ENCODE results near the gene TAS2R43.
"Not testable (repeated sequence)": the region's sequence is repeated elsewhere in the genome, so short reads cannot be mapped to it uniquely, and the experiment has no call there.

TAS2R43 gene

DNA sequence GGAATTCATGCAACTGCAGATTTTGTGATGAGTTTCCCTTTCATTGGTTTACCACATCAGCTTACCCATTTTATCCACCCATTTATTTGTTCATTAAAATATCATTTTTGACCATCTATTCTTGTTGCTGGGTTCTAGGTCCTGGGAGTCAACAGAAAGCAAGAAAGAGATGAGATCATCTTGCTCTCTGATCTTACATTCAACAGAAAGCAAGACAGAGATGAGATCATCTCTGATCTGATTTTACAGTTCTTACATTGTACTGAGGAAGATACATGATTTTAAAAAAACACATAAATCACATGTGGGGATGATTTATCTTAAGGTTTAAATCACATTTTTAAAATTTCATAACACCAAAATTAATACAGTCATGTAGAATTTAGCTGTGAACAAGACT, 32.3 kb downstream of the TAS2R43 start:
- DNase-seq (ENCODE audit: low read depth) = no peak

DNA sequence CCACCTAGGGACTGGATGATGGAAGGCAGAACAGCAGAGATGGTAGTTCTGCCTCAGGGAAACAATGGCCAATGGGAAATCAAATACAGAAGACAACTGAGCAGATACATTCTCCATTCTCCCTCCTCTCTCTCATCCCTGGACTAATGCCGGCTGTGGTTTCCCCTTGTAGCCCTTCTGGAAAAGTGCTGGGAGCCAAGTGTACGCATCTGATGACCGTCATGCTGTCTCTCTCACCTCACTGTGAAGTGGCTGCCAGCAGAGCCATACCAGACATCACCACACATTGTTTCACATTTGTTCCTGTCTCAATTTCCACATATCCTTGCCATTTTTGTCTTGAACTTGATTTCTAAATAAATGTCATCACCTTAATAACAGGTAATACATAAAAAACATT, 33.1 kb downstream of the TAS2R43 start:
- DNase-seq (ENCODE audit: low read depth) = no peak

GRCh38 chr12:11055306-11055705, 36.8 kb downstream of the TAS2R43 start:
- DNase-seq (ENCODE audit: low read depth) = no peak

DNA sequence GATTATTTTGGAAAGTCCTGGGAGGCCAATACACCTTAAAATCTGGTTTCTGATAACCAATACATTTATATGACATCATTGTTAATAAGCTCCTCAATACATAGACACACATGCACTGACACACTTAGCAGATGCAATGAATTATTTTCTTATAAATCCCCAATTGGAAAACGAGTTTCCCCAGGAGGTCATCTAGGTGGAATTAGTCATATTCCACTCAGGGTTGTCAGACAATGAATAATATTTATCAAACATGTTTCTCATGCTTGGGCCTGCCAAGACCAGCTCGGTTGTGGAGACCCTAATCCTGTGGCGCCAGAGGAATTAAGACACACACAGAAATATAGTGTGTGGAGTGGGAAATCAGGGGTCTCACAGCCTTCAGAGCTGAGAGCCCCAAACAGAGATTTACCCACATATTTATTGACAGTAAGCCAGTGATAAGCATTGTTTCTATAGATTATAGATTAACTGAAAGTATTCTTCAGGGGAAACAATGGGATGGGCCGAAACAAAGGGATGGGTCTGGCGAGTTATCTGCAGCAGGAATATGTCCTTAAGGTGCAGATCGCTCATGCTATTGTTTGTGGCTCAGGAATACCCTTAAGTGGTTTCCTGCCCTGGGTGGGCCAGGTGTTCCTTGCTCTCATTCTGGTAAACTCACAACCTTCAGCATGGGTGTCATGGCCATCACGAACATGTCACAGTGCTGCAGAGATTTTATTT, 42.1 kb downstream of the TAS2R43 start:
- not testable (repeated sequence) for DNase-seq (ENCODE audit: low read depth)

DNA sequence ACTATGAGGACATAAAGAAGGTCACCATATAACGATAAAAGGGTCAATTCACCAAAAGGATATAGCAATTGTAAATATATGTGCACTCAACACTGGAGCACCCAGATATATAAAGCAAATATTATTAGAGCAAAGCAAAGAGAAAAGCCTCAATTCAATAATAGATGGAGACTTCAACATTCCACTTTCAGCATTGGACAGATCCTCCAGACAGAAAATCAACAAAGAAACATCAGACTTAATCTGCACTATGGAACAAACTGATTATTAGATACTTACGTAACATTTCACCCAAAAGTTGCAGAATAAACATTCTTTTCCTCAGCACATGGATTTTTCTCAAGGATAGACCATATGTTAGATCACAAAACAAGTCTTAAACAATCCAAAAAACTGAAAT, 50.7 kb downstream of the TAS2R43 start:
- DNase-seq (ENCODE audit: low read depth) = not testable (repeated sequence)
